ENCODE measurements around the gene POC1B. TPM values are rescaled to one million over a fixed set of nuclear protein-coding genes. Genes with fewer than 3 reads are reported as not detected.

Gene POC1B
- total RNA-seq, 1 donor from 2014 or later = 12.8 TPM

DNA sequence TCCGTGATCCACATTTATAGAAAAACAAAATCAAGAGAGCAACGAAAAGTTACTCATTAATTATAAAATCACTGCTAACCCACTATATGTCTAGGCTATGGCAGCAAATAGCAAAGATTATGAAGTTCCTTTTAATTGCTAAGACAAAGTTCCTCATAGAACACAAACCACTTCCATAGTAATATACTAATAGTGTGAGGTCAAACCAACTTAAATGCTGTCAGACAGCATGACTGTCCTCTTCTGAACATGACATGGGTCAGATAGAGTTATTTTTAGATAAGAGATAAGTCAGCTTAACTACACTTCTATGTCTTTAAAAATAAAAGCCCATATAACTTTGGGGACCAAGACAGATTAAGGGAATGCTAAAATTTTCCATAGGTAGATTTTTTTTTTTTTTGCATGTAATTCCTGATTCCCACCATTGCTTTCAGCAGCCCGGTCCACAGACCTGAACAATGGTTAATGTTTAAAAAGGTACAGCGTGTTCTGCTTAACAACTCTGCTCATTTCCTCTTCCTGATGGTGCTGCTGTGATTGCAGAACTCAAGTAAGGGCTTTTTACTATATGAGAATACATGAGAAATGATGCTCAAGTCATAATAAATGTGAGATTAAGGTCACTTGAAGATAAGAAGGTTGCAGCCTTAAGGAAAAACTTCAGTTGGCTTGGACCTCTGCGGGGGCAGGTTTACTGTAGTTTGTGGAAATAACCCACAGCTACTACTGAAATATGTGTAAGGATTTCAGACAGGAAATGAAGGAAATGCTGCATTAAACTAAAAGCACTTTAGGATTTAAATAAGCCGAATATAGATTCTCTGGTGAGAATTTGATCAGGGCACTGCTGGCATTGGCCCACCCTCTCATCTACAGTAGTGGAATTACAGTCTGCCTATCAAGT lies 135.8 kb downstream of the POC1B start:
- no peak for DNase-seq (ENCODE audit: low spot score)

DNA sequence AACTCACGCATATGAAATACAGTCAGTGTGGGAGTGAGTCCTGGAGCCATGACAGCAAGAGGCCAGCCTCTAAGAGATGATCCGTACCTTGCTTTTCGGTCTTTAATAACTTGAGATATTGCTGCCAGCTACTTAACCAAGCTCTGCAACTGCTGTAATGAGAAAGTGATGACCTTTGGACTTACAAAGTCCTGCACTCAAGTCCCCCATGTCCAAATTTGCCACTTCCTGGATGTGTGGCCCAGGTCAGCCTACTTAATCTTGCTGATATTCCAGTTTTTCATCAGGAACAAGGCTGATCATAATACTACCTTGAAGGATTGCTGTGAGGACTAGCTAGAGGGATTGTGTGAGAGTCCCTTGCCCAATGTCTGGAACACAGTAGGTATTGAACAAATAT lies 139.7 kb downstream of the POC1B start:
- DNase-seq (ENCODE audit: low spot score) = no peak

- DNase-seq (ENCODE audit: low spot score) = no peak
Observed at GRCh38 chr12:89384807-89385206, 141.0 kb downstream of the POC1B start.

GRCh38 chr12:89384050-89384758 lies 141.6 kb downstream of the POC1B start:
- DNase-seq (ENCODE audit: low spot score) = no peak

DNA sequence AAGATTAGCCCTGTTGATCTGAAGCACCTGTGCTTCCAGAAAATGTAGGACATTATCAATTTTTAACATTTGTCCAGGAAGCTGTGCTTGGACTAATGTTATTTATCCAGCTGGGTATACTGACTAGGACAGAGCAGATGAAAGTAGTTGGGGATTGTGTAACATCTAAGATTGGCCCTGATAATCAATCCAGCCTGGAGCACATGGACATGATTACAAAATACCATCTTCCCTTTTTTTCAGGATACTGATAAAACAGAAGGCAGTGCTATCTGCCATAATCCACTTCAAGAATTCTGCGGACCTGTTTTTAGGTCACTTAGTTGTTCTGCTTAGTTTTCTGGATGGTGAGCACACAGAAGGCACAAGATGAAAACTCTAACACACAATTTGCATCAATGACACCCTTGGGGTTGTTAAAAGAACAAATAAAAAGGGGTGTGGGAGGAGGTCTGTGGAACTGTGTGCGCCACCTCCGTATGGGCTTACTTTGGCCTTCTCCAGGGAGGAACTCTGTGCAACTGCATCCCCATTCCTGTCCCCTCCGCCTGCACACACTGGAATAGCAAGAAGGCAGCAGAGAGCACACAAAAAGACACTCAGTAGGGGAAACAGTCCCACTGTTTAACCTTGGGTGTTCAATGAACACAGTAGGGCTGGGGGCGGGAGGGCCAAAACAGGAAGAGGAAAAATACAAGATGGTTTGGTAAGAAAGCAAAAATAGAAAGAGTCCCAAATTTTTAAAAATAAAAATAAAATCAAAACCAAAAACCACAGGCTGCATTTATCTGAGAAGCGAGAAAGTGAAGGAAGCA lies 142.4 kb downstream of the POC1B start:
- DNase-seq (ENCODE audit: low spot score) = no peak

DNA sequence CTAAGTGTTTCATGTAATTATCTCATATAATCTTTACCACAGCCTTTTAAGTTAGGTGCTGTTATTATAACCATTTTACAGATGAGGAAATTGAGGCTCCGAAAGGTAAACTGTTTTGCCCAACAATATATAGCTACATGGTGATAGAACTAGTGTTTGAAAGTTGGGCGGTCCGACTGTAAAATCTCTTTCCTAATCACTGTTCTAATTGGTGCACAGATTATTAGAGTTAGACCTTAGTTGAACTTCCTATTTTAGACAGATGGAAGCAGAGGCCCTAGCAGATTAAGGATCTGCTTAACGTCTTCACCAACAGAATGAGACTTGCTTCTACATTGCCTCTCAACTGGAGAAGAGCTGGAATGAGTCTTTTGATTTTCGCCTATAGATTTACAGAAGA lies 143.5 kb downstream of the POC1B start:
- no peak for DNase-seq (ENCODE audit: low spot score)

- no peak for DNase-seq (ENCODE audit: low spot score)
Observed at GRCh38 chr12:89379839-89380467, 145.9 kb downstream of the POC1B start.

- no peak for DNase-seq (ENCODE audit: low spot score)
Observed at GRCh38 chr12:89379148-89379838, 146.6 kb downstream of the POC1B start.

- no peak for DNase-seq (ENCODE audit: low spot score)
Observed at GRCh38 chr12:89376844-89377243, 149.0 kb downstream of the POC1B start.

DNA sequence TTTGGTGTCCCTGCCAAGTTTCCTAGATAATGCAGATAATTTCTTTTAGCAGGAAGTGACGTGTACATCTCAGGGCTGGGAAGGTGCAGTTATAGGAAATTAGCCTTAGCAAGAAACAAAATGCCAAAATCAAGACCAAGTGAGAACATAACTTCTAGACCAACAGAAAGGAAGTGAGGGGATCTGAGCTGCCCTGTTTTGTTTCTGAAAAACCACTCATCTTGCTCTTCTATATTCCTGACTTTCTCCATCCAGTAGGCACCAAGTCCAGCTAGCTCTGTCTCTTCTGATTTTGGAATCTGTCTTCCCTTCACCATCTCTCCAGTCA lies 149.7 kb downstream of the POC1B start:
- DNase-seq (ENCODE audit: low spot score) = no peak

- no peak for DNase-seq (ENCODE audit: low spot score)
Observed at GRCh38 chr12:89373763-89374572, 151.9 kb downstream of the POC1B start.

DNA sequence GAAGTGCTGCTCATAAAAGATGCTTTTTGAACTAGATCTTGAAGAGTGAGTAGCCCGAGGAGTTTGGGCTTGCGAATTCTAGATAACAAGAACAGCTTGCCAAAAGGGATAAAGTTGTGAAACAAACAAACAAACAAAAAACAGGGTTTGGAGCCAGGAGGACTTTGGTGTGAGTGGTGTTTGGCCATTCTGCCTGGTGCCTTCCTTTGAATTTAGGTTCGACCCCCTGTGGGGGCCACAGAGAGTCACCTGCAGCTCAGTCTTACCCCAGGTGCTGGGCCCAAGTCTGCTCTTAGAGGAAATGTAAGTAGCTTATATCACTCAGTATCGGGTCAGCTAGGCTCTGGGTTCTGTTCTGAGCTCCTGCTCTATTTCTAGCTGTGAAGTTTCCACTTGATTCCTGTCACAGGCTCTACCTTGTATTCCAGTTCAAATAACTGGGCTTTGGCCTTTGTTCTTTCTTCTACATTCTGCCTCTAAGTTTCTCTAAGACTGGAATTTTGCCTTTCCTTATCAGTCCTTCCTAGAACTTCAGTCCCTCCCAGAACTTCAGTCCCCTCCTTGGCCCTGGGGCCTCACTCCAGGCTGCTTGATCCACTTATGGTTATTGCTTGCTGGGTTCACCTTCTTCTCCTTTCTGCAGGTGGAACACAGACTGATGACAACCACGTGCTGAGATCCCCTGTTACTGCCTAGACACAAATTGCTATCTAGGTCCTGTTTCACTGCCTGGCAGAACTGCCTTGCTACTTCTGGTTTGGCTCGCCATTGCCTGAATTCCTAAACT lies 153.1 kb downstream of the POC1B start:
- DNase-seq (ENCODE audit: low spot score) = no peak

DNA sequence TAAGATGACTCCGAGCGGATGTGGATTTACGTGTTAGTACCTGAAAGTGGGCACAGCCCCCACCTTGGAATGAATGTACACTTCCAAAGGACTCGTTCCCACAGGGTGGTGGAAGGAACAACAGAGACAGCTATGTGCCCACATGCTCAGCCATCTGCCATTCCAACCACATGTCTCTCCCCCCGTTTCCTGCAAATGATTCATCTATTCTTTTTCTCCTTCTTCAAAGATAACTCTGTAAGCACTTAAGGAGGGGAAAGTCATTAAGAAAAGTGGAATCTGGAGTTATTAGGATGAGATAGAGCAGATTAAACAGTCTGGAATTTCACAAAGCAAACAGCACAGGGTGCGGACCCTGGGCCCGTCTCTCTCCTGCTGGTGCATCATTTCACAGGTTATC lies 155.0 kb downstream of the POC1B start:
- no peak for DNase-seq (ENCODE audit: low spot score)

GRCh38 chr12:89370421-89370831 lies 155.4 kb downstream of the POC1B start:
- DNase-seq (ENCODE audit: low spot score) = no peak

Other genes starting within 250 kb of the POC1B start
- gene DUSP6, start 173.5 kb downstream of the POC1B start, total RNA-seq = 153 TPM
- gene GALNT4, start 1.3 kb downstream of the POC1B start, total RNA-seq = 6.7 TPM
- gene ATP2B1, start 182.8 kb upstream of the POC1B start, total RNA-seq = 36.9 TPM

Measured in mesenteric fat pad (tissue), 1 donor.